Anterior cingulate cortex (tissue), 58 donors: Measurements from ENCODE around the gene SGCG.
A peak's percentile ranks its signal among the peaks of the same experiment; 100 is the strongest.
"Not testable (repeated sequence)": the region's sequence is repeated elsewhere in the genome, so short reads cannot be mapped to it uniquely, and the experiment has no call there.

ENCODE experiments used
- DNase-seq, 58 donors: peaks; one replicate each; lab custom pipeline; 2025; lab: John Stamatoyannopoulos, UW

Gene SGCG

DNA sequence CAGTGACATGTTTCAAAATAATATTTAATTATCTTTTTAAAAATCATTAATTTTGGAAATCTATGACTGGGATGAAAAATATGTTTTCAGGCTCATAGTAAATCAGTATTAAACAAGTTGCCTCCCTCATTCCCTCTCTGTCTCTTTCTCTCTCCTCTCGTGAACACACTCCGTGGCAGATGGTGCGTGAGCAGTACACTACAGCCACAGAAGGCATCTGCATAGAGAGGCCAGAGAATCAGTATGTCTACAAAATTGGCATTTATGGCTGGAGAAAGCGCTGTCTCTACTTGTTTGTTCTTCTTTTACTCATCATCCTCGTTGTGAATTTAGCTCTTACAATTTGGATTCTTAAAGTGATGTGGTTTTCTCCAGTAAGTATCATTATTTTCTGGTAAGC lies 22.7 kb downstream of the SGCG start:
- DNase-seq: peak in 6 of 58 donors; percentile 4 to 18 (median 8)

GRCh38 chr13:23205807-23206206 lies 25.0 kb downstream of the SGCG start:
- no peak for DNase-seq

DNA sequence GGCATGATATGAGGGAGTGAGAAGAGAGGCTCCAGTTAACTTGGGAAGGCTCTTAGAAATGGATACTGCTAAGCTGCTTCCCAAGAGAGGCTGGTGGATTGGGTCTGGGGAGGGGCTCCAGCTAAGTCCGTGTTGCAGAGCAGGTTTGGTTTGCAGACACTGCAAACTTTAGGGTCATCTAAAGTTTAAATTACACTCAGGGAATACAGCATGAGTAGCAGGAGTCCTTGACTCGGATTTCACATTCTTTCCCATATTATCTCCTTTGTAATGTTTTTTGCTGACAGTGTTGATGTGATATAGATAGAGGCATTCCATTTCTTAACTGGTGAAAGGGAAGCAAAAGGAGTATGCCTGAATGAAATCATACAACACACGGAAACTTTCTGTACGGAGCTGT lies 31.9 kb downstream of the SGCG start:
- DNase-seq: no peak

DNA sequence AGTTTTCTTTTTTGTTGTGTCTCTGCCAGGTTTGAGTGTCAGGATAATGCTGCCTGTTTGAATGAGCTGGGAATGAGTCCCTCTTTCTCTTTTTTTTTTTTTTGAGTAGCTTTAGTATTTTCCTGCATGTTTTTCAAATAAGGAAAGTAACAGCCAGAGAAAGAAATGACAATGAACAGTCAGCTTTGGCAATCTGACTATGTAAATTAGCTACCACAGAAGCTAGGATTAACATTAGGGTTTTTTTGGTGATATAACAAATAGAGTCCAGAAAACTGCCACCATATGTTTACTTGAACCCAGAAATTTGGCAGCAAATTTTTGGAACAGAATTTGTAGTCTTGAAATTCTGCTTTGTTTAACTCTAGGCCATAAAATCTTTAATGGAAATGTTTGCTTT lies 50.5 kb downstream of the SGCG start:
- no peak for DNase-seq

- DNase-seq: no peak
Observed at GRCh38 chr13:23235994-23236393, 55.2 kb downstream of the SGCG start.

DNA sequence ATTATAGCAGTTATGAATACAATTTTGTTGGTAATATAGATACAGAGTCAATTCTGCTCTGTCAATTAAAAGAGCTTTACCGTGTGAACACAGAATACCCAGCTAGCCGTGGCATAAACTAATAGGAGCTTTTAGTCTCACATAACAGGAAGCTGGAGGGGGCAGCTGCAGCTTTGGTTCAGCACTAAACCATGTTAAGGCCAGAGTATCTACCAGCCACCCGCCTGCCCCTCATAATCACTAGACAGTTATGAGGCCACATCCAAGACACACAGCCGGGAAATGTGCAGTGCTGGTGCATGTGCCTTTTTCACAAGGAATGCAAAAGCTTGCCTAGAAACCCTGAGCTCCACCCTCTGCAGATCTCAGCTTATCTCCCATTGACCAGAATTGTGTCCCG lies 62.3 kb downstream of the SGCG start:
- no peak for DNase-seq

DNA sequence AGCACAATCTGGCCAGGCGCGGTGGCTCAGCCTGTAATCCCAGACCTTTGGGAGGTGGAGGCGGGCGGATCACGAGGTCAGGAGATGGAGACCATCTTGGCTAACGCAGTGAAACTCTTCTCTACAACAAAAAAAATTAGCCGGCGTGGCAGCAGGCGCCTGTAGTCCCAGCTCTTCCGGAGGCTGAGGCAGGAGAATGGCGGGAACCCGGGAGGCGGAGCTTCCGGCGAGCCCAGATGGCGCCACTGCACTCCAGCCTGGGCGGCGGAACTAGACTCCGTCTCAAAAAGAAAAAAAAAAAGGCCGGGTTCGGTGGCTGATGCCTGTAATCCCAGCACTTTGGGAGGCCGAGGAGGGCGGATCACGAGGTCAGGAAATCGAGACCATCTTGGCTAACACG lies 67.6 kb downstream of the SGCG start:
- not testable (repeated sequence) for DNase-seq

DNA sequence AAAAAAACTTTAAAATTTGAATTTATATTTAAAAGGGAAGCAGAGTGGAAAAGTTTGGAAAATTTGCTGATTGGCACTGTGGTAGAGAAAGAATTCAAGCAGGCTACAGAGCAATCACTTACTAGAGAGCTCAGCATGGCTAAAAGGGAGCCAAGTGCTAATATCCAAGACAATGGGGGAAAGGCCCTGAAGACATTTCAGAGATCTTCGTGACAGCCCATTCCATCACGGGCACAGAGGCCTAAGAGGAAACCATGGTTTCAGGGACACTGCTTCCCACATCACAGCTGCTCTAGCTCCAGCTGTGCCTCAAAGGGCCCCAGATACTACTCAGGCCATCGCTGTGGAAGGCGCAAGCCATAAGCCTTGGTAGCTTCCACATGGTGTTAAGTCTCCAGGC lies 73.7 kb downstream of the SGCG start:
- no peak for DNase-seq

- no peak for DNase-seq
Observed at GRCh38 chr13:23267571-23267970, 86.8 kb downstream of the SGCG start.

GRCh38 chr13:23268441-23268840 lies 87.7 kb downstream of the SGCG start:
- no peak for DNase-seq

DNA sequence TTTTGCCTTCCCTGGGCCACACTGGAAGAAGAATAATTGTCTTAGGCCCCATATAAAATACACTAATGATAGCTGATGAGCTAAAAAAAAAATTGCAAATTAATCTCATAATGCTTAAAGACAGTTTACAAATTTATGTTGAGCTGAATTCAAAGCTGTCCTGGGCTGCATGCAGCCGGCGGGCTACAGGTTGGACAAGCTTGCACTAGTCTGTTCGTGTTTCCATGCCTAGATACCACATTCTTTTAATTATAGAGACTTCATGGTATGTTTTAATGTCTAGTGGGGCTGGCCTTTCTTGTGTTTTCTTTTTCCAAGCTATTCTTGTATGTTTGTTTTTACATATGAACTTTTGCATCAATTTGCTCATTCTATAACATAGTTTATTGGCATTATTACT lies 90.6 kb downstream of the SGCG start:
- DNase-seq: no peak

DNA sequence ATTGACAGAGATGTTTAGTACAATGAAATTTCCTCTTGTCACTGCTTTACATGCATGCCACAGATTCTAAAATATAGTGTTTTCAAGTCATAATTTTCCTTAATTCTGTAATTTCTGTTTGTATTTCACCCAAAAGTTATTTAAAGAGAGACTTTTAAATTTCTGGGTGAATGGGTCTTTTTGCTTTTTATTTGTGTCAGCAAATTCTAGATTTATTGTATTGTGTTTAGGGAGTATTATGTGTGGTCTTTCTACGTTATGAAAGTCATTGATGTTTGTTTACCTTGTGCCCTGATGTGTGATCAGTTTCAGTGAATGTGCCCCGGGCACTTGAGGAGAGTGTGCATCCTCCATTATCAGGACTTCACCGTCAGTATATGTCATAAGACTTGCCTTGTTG lies 92.7 kb downstream of the SGCG start:
- DNase-seq: no peak

DNA sequence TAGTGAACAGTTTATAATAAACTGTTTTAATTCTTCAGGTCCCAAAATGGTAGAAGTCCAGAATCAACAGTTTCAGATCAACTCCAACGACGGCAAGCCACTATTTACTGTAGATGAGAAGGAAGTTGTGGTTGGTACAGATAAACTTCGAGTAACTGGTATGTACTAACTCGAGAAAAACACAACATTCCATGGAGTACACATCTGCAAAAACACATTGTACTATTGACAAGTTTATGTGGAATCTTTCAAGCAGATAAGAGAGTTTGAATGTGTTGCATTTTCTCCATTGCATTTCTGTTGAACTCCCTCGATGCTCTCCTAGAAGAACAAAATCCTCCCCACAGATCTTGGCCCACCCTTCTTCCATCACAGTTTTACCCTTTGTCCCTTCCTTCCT lies 98.5 kb downstream of the SGCG start:
- DNase-seq: no peak

DNA sequence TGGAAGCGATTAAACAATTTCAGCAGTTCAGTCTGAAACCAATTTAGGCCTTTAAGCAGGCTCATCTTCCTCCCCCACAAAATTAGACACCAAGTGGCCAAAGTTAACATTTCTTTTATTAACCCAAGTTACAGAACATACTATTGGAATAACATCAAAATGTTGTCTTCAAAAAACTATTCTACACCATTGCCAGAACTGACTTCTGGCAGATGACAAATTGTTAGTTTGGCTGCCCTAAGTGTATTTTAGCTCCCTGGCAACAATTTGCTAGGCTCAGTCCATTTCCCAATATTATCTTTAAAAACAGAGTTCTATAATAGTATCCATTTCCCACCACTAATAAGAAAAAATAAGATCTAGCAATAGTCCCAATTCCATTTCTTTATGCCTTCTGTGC lies 107.8 kb downstream of the SGCG start:
- DNase-seq: no peak

DNA sequence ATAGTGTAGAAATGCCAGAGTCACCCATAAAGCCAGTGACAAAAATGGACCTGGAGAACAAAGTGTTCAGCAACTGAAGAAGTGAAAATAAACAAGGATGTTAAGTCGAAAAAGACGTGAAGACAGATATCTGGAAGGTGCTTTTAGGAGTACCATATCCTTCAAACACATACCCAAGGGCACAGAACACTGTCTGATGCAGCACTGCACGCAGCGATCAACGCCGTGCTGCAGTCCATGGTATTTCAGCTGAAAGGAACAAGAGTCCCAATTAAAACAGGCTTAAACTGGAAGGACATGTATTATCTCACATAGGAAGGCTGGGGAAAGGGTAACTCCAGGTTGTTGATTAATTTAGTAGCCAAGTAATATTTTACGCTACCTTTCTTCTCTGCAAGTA lies 108.2 kb downstream of the SGCG start:
- DNase-seq: no peak

- DNase-seq: peak in 1 of 58 donors; percentile 70
Observed at GRCh38 chr13:23289917-23290357, 109.2 kb downstream of the SGCG start.

GRCh38 chr13:23292586-23292985 lies 111.8 kb downstream of the SGCG start:
- DNase-seq: no peak

DNA sequence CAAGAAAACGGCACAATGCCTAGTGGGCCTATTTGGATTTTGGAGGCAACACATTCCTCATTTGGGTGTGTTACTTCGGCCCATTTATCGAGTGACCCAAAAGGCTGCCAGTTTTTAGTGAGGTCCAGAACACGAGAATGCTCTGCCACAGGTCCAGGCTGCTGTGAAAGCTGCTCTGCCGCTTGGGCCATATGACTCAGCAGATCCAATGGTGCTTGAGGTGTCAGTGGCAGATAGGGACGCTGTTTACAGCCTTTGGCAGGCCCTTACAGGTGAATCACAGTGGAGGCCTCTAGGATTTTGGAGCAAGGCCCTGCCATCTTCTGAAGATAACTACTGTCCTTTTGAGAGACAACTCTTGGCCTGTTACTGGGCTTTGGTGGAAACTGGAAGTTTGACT lies 134.1 kb downstream of the SGCG start:
- DNase-seq: not testable (repeated sequence)

- DNase-seq: no peak
Observed at GRCh38 chr13:23319883-23320224, 139.1 kb downstream of the SGCG start.

DNA sequence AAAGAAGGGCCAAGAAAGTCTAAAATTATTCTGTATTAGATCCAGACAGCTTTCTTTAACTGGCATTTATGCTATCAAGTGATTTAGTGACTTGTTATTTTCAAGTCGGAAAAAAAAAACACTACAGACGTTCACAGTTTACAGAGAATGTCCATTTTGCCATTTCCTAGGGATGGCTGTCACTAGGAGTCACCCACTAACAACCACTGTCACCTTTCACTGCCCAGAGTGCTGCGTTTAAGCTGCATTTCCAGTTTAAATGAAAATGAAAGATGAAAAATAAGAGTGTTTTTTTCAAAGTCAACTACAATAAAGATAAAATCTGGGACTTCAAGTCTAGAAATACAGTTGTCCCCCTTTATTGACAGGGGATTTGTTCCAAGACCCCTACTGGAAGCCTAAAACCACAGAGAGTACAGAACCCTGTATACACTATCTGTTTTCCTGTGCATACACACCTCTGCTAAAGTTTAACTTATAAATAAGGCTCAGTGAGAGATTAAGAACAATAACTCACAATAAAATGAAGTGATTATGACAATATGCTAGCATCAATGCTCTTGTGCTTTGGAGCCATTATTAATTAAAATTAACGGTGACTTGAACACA lies 140.3 kb downstream of the SGCG start:
- no peak for DNase-seq

DNA sequence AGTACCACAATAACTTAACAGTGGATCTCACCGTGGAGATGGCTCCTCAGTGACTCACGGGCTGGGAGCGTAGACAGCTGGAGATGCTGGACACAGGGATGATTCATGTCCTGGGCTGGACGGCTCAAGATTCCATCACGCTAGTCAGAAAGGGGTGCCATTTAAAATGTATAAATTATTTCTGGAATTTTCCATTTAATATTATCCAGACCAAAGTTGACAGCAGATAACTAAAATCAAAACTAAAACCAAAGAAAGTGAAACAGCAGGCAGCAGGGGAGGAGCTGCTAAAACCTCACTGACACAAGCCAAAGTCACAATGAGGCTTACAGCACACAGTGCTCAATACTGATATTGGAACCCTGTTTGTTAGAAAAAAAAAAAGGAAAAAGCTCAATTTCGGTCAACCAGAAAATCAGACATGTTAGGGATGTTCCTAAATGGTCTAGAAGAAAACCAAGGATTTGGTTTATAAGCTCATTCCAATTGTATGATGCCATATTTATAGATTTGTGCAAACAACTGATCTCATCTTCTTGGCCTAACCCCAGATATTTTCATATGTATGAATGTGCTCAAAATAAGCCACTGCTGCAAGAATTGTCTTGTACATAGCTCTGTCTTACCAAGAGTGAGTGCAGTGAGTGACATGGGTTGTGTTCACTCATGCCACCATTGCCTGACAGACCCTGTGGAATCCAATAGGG lies 140.9 kb downstream of the SGCG start:
- DNase-seq: peak in 1 of 58 donors; percentile 48
